ENCODE results near the gene SLC30A1. TPM values are rescaled to one million over a fixed set of nuclear protein-coding genes. Genes with fewer than 3 reads are reported as not detected.

The SLC30A1 gene
- total and polyA plus RNA-seq, 4 donors, result 17.0 to 37.3 (median 25.4) TPM

DNA sequence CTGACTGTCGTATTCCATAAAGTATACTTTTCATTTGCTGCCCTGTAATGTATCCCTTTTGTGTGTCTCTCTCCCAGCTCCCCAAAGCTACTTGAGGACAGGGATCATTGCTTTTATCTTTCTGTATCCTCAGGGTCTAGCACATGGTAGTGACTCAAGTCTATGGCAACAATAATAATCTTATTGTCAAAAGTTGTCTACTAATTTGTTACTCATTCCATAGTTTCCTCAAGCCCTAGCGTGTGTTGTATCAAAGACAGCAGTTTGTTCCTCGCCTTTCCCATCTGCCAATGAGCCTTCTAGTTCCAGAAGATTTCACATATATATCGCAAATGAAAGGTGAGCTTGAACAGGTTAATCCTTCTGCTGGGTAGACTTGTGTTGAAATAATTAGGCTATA, 9.8 kb upstream of the SLC30A1 start:
- H3K9me3 ChIP-seq (ENCODE audit: control insufficient read depth, insufficient read depth, low read length), result no peaks in the 10 kb centered on the region
- no peak overlapping the region for H3K4me3 ChIP-seq (ENCODE audit: low read depth, low read length)
- no peaks in the 10 kb centered on the region for H3K27me3 ChIP-seq (ENCODE audit: control insufficient read depth, insufficient read depth, low read length)
- no peaks in the 10 kb centered on the region for H3K36me3 ChIP-seq (ENCODE audit: control insufficient read depth, insufficient read depth, low read length)
- no peak for DNase-seq (ENCODE audit: low read depth in 4 of 6, low spot score in 6 of 6)
- no peaks in the 10 kb centered on the region for H3K4me1 ChIP-seq (ENCODE audit: control insufficient read depth, insufficient read depth, low read length)
- WGBS (ENCODE audit: insufficient coverage), result no CpG with 5 or more reads among the region's 4 CpGs
- no peak overlapping the region for H3K27ac ChIP-seq (ENCODE audit: low read depth, low read length)

DNA sequence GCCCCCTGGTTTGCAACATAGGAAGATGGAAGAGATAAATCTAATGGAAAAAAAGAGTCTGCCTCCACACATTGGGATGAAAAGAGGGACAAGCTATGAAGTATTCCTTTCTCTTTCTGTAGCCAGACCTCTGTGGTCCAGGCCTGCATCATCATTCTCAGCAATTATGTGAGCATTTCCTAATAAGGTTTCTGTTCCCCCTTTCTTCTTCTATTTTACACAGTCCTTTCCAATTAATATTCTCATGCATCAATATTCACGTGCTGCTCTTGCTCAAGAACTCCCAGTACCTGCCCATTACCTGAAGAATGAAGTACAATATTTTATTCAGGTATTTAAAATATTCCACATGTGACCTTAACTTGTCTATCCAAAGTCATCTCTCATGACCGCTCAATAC, 8.2 kb upstream of the SLC30A1 start:
- H3K27me3 ChIP-seq (ENCODE audit: control insufficient read depth, insufficient read depth, low read length), result no peaks in the 10 kb centered on the region
- no peak for DNase-seq (ENCODE audit: low read depth in 4 of 6, low spot score in 6 of 6)
- WGBS (ENCODE audit: insufficient coverage), result no CpG with 5 or more reads among the region's 2 CpGs
- no peak overlapping the region for H3K27ac ChIP-seq (ENCODE audit: low read depth, low read length)
- no peaks in the 10 kb centered on the region for H3K4me1 ChIP-seq (ENCODE audit: control insufficient read depth, insufficient read depth, low read length)
- H3K4me3 ChIP-seq (ENCODE audit: low read depth, low read length), result no peak overlapping the region
- no peaks in the 10 kb centered on the region for H3K9me3 ChIP-seq (ENCODE audit: control insufficient read depth, insufficient read depth, low read length)
- H3K36me3 ChIP-seq (ENCODE audit: control insufficient read depth, insufficient read depth, low read length), result no peaks in the 10 kb centered on the region

DNA sequence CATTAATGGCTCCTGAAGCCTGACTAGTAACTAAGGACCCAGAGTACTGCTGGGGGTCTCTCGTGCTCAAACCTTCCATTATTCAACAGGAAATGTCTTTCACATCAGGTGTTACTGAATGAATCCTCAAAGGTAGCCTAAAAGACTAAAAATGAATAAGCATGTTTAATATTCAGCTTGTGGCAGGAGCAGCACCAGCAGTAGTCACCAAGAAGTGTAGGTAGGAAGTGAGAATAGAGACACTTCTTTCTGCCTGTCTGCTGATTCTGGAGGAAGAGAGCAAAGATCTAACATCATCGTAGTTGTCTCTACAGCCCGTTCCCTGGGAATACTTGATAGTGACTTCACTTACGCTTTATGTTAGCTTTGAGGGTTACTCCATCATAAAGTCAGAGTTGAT, 7.6 kb upstream of the SLC30A1 start:
- Histone ChIP-seq H3K27me3 (ENCODE audit: control insufficient read depth, insufficient read depth, low read length) (no peaks in the 10 kb centered on the region), H3K27ac (ENCODE audit: low read depth, low read length) (no peak overlapping the region), H3K4me3 (ENCODE audit: low read depth, low read length) (no peak overlapping the region), H3K36me3 (ENCODE audit: control insufficient read depth, insufficient read depth, low read length) (no peaks in the 10 kb centered on the region), H3K9me3 (ENCODE audit: control insufficient read depth, insufficient read depth, low read length) (no peaks in the 10 kb centered on the region), H3K4me1 (ENCODE audit: control insufficient read depth, insufficient read depth, low read length) (no peaks in the 10 kb centered on the region)
- no CpG with 5 or more reads among the region's 4 CpGs for WGBS (ENCODE audit: insufficient coverage)
- DNase-seq (ENCODE audit: low read depth in 4 of 6, low spot score in 6 of 6), result no peak

DNA sequence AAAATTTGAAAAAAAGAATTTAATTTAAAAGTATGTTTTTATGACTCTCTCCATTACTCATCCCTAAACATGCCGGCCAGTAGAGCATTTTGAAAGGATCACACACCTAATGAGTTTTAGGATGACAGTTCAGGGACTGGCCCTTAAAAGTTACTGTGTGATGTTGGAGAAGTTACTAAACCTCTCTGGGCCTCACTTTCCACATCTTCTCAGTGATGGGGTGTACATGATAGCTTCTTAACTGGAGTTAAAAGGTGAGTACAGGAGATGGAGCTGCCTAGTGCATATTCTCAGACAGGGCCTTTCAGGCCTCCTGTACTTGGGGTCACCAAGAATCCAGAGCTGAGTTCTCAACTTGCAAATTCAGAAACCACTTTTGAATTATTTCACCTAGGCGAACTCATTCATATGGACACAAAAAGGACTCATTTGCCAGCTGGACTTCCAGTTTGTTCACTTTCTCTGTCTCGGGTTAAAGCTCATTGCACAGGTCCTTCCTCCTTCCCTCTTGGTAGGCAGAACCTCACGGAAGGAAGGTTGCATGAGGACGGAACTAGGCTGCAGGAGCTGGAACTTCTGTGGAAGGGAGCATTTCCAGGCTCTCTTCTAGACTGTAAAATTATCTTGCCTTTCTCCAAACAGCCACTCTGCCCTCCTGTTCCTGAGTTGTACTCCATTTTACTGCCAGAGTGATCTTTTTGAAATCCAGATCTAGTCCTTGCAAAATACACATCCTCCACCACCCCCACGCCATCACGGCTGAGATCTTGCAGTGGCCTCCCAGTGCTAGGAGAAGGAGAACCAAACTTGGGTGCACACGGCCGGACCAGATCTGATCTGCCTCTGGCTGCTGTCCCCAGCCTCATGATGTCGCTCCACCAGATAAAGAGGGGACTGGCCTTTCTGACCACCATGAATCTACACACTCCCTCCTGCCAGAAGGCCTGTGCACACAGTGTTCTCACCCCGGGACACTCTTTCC, 4.3 kb upstream of the SLC30A1 start:
- H3K4me1 ChIP-seq (ENCODE audit: control insufficient read depth, insufficient read depth, low read length), result peaks cover 3% of the 10 kb centered on the region
- H3K27me3 ChIP-seq (ENCODE audit: control insufficient read depth, insufficient read depth, low read length), result no peaks in the 10 kb centered on the region
- no peaks in the 10 kb centered on the region for H3K9me3 ChIP-seq (ENCODE audit: control insufficient read depth, insufficient read depth, low read length)
- no peak overlapping the region for H3K27ac ChIP-seq (ENCODE audit: low read depth, low read length)
- no peaks in the 10 kb centered on the region for H3K36me3 ChIP-seq (ENCODE audit: control insufficient read depth, insufficient read depth, low read length)
- DNase-seq (ENCODE audit: low read depth in 4 of 6, low spot score in 6 of 6), result no peak
- WGBS (ENCODE audit: insufficient coverage), result 90% methylated on average over 9 of the region's 11 CpGs
- H3K4me3 ChIP-seq (ENCODE audit: low read depth, low read length), result no peak overlapping the region

DNA sequence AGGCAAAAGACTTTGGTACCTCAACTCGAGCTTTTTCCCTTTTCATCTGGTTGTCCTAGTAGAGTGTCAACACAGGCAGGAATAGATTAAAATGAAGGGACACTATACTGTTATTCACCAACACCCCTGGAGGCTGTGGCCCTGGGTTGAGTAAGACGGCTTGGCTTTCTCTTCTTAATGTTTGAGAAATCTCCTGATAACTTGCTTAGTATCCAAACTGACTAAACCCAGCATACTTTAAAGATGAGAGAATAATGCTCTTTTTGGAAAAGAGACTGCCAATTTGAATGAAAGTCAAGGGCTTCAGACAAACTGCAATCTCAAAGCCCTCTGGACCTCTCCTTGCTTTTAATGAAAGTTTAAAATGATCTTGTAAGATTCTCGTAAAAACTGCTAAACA, 2.6 kb upstream of the SLC30A1 start:
- H3K4me1 ChIP-seq (ENCODE audit: control insufficient read depth, insufficient read depth, low read length), result peaks cover 3% of the 10 kb centered on the region
- no CpG with 5 or more reads among the region's 3 CpGs for WGBS (ENCODE audit: insufficient coverage)
- DNase-seq (ENCODE audit: low read depth in 4 of 6, low spot score in 6 of 6), result no peak
- peaks cover 5% of the 10 kb centered on the region for H3K36me3 ChIP-seq (ENCODE audit: control insufficient read depth, insufficient read depth, low read length)
- H3K27me3 ChIP-seq (ENCODE audit: control insufficient read depth, insufficient read depth, low read length), result no peaks in the 10 kb centered on the region
- H3K4me3 ChIP-seq (ENCODE audit: low read depth, low read length), result no peak overlapping the region
- no peaks in the 10 kb centered on the region for H3K9me3 ChIP-seq (ENCODE audit: control insufficient read depth, insufficient read depth, low read length)
- H3K27ac ChIP-seq (ENCODE audit: low read depth, low read length), result no peak overlapping the region

DNA sequence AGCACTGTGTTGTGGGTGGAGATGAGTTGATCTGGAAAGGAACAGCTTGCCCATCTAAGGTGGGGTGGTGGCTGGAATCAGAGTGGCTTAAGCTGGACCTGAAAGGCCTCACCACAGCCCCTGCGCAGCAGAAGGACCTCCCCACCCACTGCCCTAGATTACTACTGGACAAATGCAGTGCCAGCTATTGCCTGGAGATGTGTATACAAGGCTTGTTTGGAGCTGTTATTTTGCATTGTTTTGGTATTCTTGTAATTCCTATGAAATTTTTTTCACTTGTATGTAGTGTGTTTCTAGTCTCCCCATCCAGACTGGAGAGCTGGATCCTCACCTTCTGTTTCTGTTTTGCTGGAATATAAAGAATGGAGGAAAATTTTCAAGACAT, 1.3 kb upstream of the SLC30A1 start:
- peak overlapping the region; percentile 22 for H3K27ac ChIP-seq (ENCODE audit: low read depth, low read length)
- DNase-seq (ENCODE audit: low read depth in 4 of 6, low spot score in 6 of 6), result no peak

DNA sequence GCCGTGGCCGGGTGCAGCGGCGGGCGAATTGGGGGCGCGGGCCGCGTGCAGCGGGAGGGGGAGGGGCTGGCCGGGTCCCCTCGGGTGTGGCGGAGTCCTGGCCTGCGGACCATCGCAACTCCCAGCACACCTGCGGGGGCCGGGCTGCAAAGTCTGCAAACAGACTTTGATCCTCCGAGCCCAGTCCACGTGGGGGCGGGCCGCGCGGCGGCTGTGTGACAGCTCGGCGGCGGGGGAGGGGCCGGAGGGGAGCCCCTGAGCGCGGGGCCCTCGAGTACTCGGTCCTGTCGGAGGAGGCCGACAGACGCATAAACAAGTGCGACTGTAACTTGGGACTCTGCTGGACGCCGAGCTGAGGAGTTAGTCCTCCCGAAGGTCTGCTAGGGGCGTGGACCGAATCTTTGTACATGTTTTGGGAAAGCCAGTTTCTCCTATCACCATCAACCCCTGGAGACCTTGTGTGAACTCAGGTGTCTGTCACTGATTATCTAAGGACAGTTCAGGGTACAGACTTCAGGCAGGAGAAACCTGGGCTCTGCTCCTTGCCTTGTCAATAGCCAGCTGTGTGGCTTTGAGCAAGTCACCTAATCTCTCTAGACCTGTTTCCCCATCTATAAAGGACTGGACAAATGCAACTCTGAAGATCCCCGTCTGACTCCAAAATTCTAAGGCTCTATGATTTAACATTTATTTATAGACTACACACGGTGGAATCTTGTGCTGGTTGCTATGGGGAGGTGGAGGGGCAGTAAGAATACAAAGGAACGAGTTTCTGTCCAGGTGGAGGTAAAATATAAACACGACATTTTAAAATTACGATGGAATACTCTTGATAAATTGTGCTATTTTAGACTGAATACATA, 710 bp upstream of the SLC30A1 start:
- H3K9me3 ChIP-seq (ENCODE audit: control insufficient read depth, insufficient read depth, low read length), result no peaks in the 10 kb centered on the region
- H3K4me3 ChIP-seq (ENCODE audit: low read depth, low read length), result peak overlapping the region; percentile 77
- H3K27me3 ChIP-seq (ENCODE audit: control insufficient read depth, insufficient read depth, low read length), result no peaks in the 10 kb centered on the region
- H3K36me3 ChIP-seq (ENCODE audit: control insufficient read depth, insufficient read depth, low read length), result peaks cover 5% of the 10 kb centered on the region
- H3K4me1 ChIP-seq (ENCODE audit: control insufficient read depth, insufficient read depth, low read length), result peaks cover 3% of the 10 kb centered on the region
- WGBS (ENCODE audit: insufficient coverage), result 0% methylated on average over 41 of the region's 46 CpGs
- peak overlapping the region; percentile 22 for H3K27ac ChIP-seq (ENCODE audit: low read depth, low read length)
- DNase-seq (ENCODE audit: low read depth in 4 of 6, low spot score in 6 of 6), result no peak

More for the DNA sequence above, 1.3 kb upstream of the SLC30A1 start:
- Histone ChIP-seq H3K27me3 (ENCODE audit: control insufficient read depth, insufficient read depth, low read length) (no peaks in the 10 kb centered on the region), H3K36me3 (ENCODE audit: control insufficient read depth, insufficient read depth, low read length) (peaks cover 5% of the 10 kb centered on the region), H3K9me3 (ENCODE audit: control insufficient read depth, insufficient read depth, low read length) (no peaks in the 10 kb centered on the region), H3K4me3 (ENCODE audit: low read depth, low read length) (peak overlapping the region; percentile 77), H3K4me1 (ENCODE audit: control insufficient read depth, insufficient read depth, low read length) (peaks cover 3% of the 10 kb centered on the region)
- no CpG with 5 or more reads among the region's 1 CpG for WGBS (ENCODE audit: insufficient coverage)

DNA sequence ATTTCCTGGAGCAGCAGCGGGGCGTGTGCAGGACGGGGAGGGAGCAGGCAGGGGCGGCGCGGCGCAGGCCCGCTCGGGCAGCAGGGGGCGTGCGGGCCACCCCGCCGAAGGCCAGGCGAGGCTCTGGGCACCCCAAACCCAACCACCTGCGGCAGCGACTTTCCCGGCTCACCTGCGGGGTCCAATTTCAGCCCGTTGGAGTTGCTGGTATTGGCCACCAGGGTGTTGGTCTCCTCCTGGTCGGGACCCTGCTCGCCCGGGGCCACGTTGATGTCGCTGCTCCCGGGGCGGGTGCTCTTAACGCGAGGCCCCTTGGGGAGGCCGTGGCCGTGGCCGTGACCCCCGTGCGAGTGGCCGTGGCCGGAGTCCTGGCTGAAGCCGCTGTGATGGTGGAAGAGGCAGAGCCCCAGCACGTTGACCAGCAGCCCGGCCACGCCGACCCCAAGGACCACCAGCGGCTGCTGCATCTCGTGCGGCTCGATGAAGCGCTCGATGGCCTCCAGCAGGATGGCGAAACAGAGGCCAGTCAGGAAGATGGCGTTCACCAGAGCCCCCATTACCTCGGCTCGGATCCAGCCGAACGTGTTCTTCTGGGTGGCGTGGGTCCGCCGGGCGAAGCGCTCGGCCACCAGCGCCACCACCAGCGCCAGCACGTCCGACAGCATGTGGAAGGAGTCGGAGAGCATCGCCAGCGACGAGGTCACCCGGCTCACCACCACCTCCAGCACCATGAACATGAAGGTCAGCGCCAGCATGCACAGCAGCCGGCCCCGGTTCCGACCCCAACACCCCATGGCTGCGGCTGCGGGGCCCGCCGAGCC, 932 bp downstream of the SLC30A1 start:
- Histone ChIP-seq H3K27me3 (ENCODE audit: control insufficient read depth, insufficient read depth, low read length) (no peaks in the 10 kb centered on the region), H3K4me3 (ENCODE audit: low read depth, low read length) (peak overlapping the region; percentile 90), H3K9me3 (ENCODE audit: control insufficient read depth, insufficient read depth, low read length) (no peaks in the 10 kb centered on the region), H3K4me1 (ENCODE audit: control insufficient read depth, insufficient read depth, low read length) (peaks cover 3% of the 10 kb centered on the region), H3K36me3 (ENCODE audit: control insufficient read depth, insufficient read depth, low read length) (peaks cover 5% of the 10 kb centered on the region), H3K27ac (ENCODE audit: low read depth, low read length) (peak overlapping the region; percentile 57)
- WGBS (ENCODE audit: insufficient coverage), result 0% methylated on average over 75 of the region's 75 CpGs
- DNase-seq (ENCODE audit: low read depth in 4 of 6, low spot score in 6 of 6), result peak in 4 of 6 donors; percentile 22 to 81 (median 64)

DNA sequence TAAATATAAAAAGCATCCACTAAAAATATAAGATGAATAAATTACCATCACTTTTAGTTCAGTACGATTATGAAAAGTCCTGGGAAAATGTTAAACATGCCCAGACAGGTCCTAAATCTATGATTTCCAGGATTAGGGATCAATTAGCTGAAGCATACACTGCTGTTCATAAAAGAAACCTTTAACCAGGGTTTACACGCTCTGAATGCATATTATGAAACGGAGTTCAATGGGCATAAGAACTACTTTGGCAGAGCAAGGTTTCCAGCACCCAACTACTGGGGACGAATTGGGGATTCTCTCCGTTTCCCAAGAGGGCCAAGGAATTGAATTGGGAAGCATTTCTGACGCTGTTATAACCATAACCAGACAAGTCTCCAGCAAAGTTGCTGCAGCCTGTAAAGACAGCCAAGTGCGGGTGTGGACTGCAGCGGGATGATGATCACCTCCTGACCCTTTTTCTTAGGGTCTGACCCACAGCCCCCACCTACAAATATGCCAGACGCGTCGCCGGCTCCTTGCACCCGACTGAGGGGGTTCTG, 1.6 kb downstream of the SLC30A1 start:
- H3K4me3 ChIP-seq (ENCODE audit: low read depth, low read length), result peak overlapping the region; percentile 90
- H3K4me1 ChIP-seq (ENCODE audit: control insufficient read depth, insufficient read depth, low read length), result peaks cover 3% of the 10 kb centered on the region
- peaks cover 5% of the 10 kb centered on the region for H3K36me3 ChIP-seq (ENCODE audit: control insufficient read depth, insufficient read depth, low read length)
- WGBS (ENCODE audit: insufficient coverage), result 0% methylated on average over 6 of the region's 13 CpGs
- H3K9me3 ChIP-seq (ENCODE audit: control insufficient read depth, insufficient read depth, low read length), result no peaks in the 10 kb centered on the region
- no peak overlapping the region for H3K27ac ChIP-seq (ENCODE audit: low read depth, low read length)
- H3K27me3 ChIP-seq (ENCODE audit: control insufficient read depth, insufficient read depth, low read length), result no peaks in the 10 kb centered on the region
- peak in 1 of 6 donors; percentile 43 for DNase-seq (ENCODE audit: low read depth in 4 of 6, low spot score in 6 of 6)

Data from spinal cord (tissue), 10 donors.